Measurements from ENCODE around the gene GREB1L. TPM values are rescaled to one million over a fixed set of nuclear protein-coding genes. Genes with fewer than 3 reads are reported as not detected.
A peak's percentile ranks its signal among the peaks of the same experiment; 100 is the strongest.

Gene GREB1L
- 0.60 and 0.70 TPM in 2 replicates for total RNA-seq
- long read RNA-seq, partial matches to known transcripts: 0 of 1 reads
- long read RNA-seq, other reads (novel, unspliced or antisense): 1 of 1 reads

- peak; percentile 38 for TF ChIP-seq CTCF (IDR thresholded peaks at IDR 0.05)
- H3K27me3 Mint-ChIP-seq (ENCODE audit: unreplicated experiment): peaks cover 72% of the 10 kb centered on the region
- no peak for DNase-seq (ENCODE audit: extremely low spot score, unreplicated experiment)
- H3K4me1 Mint-ChIP-seq (ENCODE audit: unreplicated experiment): peaks cover 17% of the 10 kb centered on the region
- no peaks in the 10 kb centered on the region for H3K36me3 Mint-ChIP-seq (ENCODE audit: unreplicated experiment)
- no peak within 1 kb of the TSS for H3K27ac Mint-ChIP-seq (ENCODE audit: unreplicated experiment)
- peak within 1 kb of the TSS; percentile 65 for H3K4me3 Mint-ChIP-seq (ENCODE audit: unreplicated experiment)
- no peaks in the 10 kb centered on the region for H3K9me3 Mint-ChIP-seq (ENCODE audit: unreplicated experiment)
These were observed at the start of gene GREB1L for GRCh38 chr18:21242141-21242779. TSS of gene GREB1L (plus strand) at chr18:21242232. CDS start at chr18:21383519, 141,287 bp downstream.

- no peaks in the 10 kb centered on the region for H3K4me1 Mint-ChIP-seq (ENCODE audit: unreplicated experiment)
- H3K9me3 Mint-ChIP-seq (ENCODE audit: unreplicated experiment): no peaks in the 10 kb centered on the region
- no peak for TF ChIP-seq CTCF (IDR thresholded peaks at IDR 0.05)
- peaks cover 48% of the 10 kb centered on the region for H3K27me3 Mint-ChIP-seq (ENCODE audit: unreplicated experiment)
- H3K27ac Mint-ChIP-seq (ENCODE audit: unreplicated experiment): no peak overlapping the region
- H3K4me3 Mint-ChIP-seq (ENCODE audit: unreplicated experiment): no peak overlapping the region
- no peak for DNase-seq (ENCODE audit: extremely low spot score, unreplicated experiment)
- no peaks in the 10 kb centered on the region for H3K36me3 Mint-ChIP-seq (ENCODE audit: unreplicated experiment)
These were observed 49.8 kb upstream of the GREB1L start for GRCh38 chr18:21192308-21192624.

- Mint-ChIP-seq H3K9me3 (ENCODE audit: unreplicated experiment) (no peaks in the 10 kb centered on the region), H3K4me3 (ENCODE audit: unreplicated experiment) (no peak overlapping the region), H3K4me1 (ENCODE audit: unreplicated experiment) (no peaks in the 10 kb centered on the region), H3K27me3 (ENCODE audit: unreplicated experiment) (peaks cover 47% of the 10 kb centered on the region), H3K27ac (ENCODE audit: unreplicated experiment) (no peak overlapping the region), H3K36me3 (ENCODE audit: unreplicated experiment) (no peaks in the 10 kb centered on the region)
- peak; percentile 75 for TF ChIP-seq CTCF (IDR thresholded peaks at IDR 0.05)
- no peak for DNase-seq (ENCODE audit: extremely low spot score, unreplicated experiment)
These were observed 46.9 kb upstream of the GREB1L start for GRCh38 chr18:21194871-21195771.

GRCh38 chr18:21196426-21196825 is 45.6 kb upstream of the GREB1L start:
- Mint-ChIP-seq H3K27ac (ENCODE audit: unreplicated experiment) (no peak overlapping the region), H3K9me3 (ENCODE audit: unreplicated experiment) (no peaks in the 10 kb centered on the region), H3K4me1 (ENCODE audit: unreplicated experiment) (no peaks in the 10 kb centered on the region), H3K36me3 (ENCODE audit: unreplicated experiment) (no peaks in the 10 kb centered on the region), H3K27me3 (ENCODE audit: unreplicated experiment) (peaks cover 42% of the 10 kb centered on the region), H3K4me3 (ENCODE audit: unreplicated experiment) (no peak overlapping the region)
- DNase-seq (ENCODE audit: extremely low spot score, unreplicated experiment): no peak
- no peak for TF ChIP-seq CTCF (IDR thresholded peaks at IDR 0.05)

GRCh38 chr18:21203126-21203525 is 38.9 kb upstream of the GREB1L start:
- no peak overlapping the region for H3K27ac Mint-ChIP-seq (ENCODE audit: unreplicated experiment)
- no peak for TF ChIP-seq CTCF (IDR thresholded peaks at IDR 0.05)
- no peaks in the 10 kb centered on the region for H3K4me1 Mint-ChIP-seq (ENCODE audit: unreplicated experiment)
- H3K4me3 Mint-ChIP-seq (ENCODE audit: unreplicated experiment): no peak overlapping the region
- no peak for DNase-seq (ENCODE audit: extremely low spot score, unreplicated experiment)
- peaks cover 8% of the 10 kb centered on the region for H3K27me3 Mint-ChIP-seq (ENCODE audit: unreplicated experiment)
- no peaks in the 10 kb centered on the region for H3K9me3 Mint-ChIP-seq (ENCODE audit: unreplicated experiment)
- no peaks in the 10 kb centered on the region for H3K36me3 Mint-ChIP-seq (ENCODE audit: unreplicated experiment)

All from osteocyte (in vitro differentiated cells).